Astrocyte (in vitro differentiated cells and primary cell): ENCODE results near the gene NAT9. TPM values are rescaled to one million over a fixed set of nuclear protein-coding genes. Genes with fewer than 3 reads are reported as not detected.
A peak's percentile ranks its signal among the peaks of the same experiment; 100 is the strongest.

Experiments used
- DNase-seq: peaks from one replicate; pipeline ENCODE4 v3.0.0-alpha.2; 2010; ENCODE audit warnings: low read depth
- FAIRE-seq: peaks from 2 replicates; lab custom pipeline; 2011; peaks lifted over from hg19 to GRCh38; lab: Jason Lieb, UNC
- H2AFZ ChIP-seq: 2 replicates; pipeline ENCODE4 v1.6.0; 2012; ENCODE audit warnings: low read depth, low read length, inconsistent platforms
- H3K27ac ChIP-seq: 2 replicates; pipeline ENCODE4 v1.5.1; 2011; ENCODE audit warnings: low read depth, low read length, inconsistent platforms
- H3K27me3 ChIP-seq: 2 replicates; pipeline ENCODE4 v1.6.0; 2011; ENCODE audit warnings: low read length, inconsistent platforms; ENCODE audit not compliant: insufficient read depth
- H3K36me3 ChIP-seq: 2 replicates; pipeline ENCODE4 v1.5.1; 2011; ENCODE audit warnings: low read length, inconsistent platforms; ENCODE audit not compliant: insufficient read depth
- H3K4me1 ChIP-seq: 2 replicates; pipeline ENCODE4 v1.5.1; 2011; ENCODE audit warnings: low read length, inconsistent platforms; ENCODE audit not compliant: insufficient read depth
- H3K4me2 ChIP-seq: 2 replicates; pipeline ENCODE4 v1.6.0; 2012; ENCODE audit warnings: low read length, inconsistent platforms
- H3K4me3 ChIP-seq: 2 replicates; pipeline ENCODE4 v1.5.1; 2011; ENCODE audit warnings: low read depth, mild to moderate bottlenecking, low read length, inconsistent platforms; ENCODE audit not compliant: insufficient read depth
- H3K79me2 ChIP-seq: 2 replicates; pipeline ENCODE4 v1.6.0; 2012; ENCODE audit warnings: mild to moderate bottlenecking, low read length, inconsistent platforms; ENCODE audit not compliant: insufficient read depth
- H3K9ac ChIP-seq: 2 replicates; pipeline ENCODE4 v1.6.0; 2012; ENCODE audit warnings: mild to moderate bottlenecking, low read length, inconsistent platforms
- H3K9me3 ChIP-seq: 2 replicates; pipeline ENCODE4 v1.5.1; 2012; ENCODE audit warnings: low read depth, mild to moderate bottlenecking, low read length, inconsistent platforms; ENCODE audit not compliant: insufficient read depth
- H4K20me1 ChIP-seq: 2 replicates; pipeline ENCODE4 v1.6.0; 2012; ENCODE audit warnings: low read length, inconsistent platforms; ENCODE audit not compliant: insufficient read depth
- H3K27ac Mint-ChIP-seq: one replicate; pipeline ENCODE4 v1.8.0; 2021; ENCODE audit warnings: mild to moderate bottlenecking, mixed read lengths; ENCODE audit not compliant: unreplicated experiment
- H3K27me3 Mint-ChIP-seq: one replicate; pipeline ENCODE4 v1.8.0; 2021; ENCODE audit warnings: low read depth, mixed read lengths; ENCODE audit not compliant: unreplicated experiment
- H3K36me3 Mint-ChIP-seq: one replicate; pipeline ENCODE4 v1.8.0; 2021; ENCODE audit warnings: low read depth, mixed read lengths; ENCODE audit not compliant: unreplicated experiment
- H3K4me1 Mint-ChIP-seq: one replicate; pipeline ENCODE4 v1.8.0; 2021; ENCODE audit warnings: low read depth, mixed read lengths; ENCODE audit not compliant: unreplicated experiment
- H3K4me3 Mint-ChIP-seq: one replicate; pipeline ENCODE4 v1.8.0; 2021; ENCODE audit warnings: mild to moderate bottlenecking, moderate library complexity, mixed read lengths; ENCODE audit not compliant: unreplicated experiment
- H3K9me3 Mint-ChIP-seq: one replicate; pipeline ENCODE4 v1.8.0; 2021; ENCODE audit warnings: mild to moderate bottlenecking, mixed read lengths; ENCODE audit not compliant: unreplicated experiment
- CTCF ChIP-seq: IDR thresholded peaks from 2 replicates; pipeline ENCODE4 v1.5.1; 2011; ENCODE audit warnings: low read depth, mild to moderate bottlenecking, inconsistent platforms, low read length, moderate library complexity; ENCODE audit not compliant: insufficient read depth
- EZH2 ChIP-seq: IDR thresholded peaks from 2 replicates; pipeline ENCODE4 v1.6.1; 2012; ENCODE audit warnings: mild to moderate bottlenecking, low read length, inconsistent platforms; ENCODE audit not compliant: insufficient read depth
- total RNA-seq: library from RNA; stranded (reverse); gene quantifications from 2 replicates; pipeline ENCODE4 v1.2.1, GENCODE V29; 2021

The NAT9 gene
- total RNA-seq, 1 donor from 2014 or later, result 58.4 TPM

DNA sequence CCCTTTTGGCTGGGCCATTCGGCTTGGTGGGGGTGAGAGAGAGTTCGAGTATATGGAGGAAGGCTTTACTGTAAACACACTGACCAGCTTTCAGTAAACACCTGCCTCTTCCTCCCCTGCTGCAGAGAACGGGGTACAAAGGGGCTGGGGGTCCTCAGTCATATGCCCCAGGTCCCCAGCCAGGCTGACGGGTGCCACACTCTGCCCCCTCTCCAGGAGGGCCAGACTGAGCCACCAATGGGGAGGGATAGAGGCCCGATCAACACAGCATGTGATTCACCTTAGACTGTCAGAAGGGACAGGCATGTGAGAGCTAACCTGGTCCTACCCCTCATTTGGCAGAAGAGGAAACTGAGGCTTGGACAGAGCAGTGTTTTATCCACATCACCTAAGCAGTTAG lies 14.7 kb downstream of the NAT9 start:
- H2AFZ ChIP-seq, result no peak overlapping the region
- Mint-ChIP-seq H3K4me3 (no peak overlapping the region), H3K27me3 (no peaks in the 10 kb centered on the region), H3K9me3 (no peaks in the 10 kb centered on the region), H3K4me1 (peaks cover 26% of the 10 kb centered on the region), H3K36me3 (no peaks in the 10 kb centered on the region), H3K27ac (no peak overlapping the region)
- DNase-seq (no peak), FAIRE-seq (no peak)
- no peaks in the 10 kb centered on the region for H3K79me2 ChIP-seq
- peaks cover 16% of the 10 kb centered on the region for H3K4me1 ChIP-seq
- H4K20me1 ChIP-seq, result peaks cover 35% of the 10 kb centered on the region
- TF ChIP-seq CTCF (no peak), EZH2 (no peak)
- H3K27me3 ChIP-seq, result no peaks in the 10 kb centered on the region
- no peak overlapping the region for H3K9ac ChIP-seq
- no peak overlapping the region for H3K27ac ChIP-seq
- H3K36me3 ChIP-seq, result no peaks in the 10 kb centered on the region
- no peaks in the 10 kb centered on the region for H3K9me3 ChIP-seq
- H3K4me2 ChIP-seq, result no peak overlapping the region
- H3K4me3 ChIP-seq, result no peak overlapping the region

DNA sequence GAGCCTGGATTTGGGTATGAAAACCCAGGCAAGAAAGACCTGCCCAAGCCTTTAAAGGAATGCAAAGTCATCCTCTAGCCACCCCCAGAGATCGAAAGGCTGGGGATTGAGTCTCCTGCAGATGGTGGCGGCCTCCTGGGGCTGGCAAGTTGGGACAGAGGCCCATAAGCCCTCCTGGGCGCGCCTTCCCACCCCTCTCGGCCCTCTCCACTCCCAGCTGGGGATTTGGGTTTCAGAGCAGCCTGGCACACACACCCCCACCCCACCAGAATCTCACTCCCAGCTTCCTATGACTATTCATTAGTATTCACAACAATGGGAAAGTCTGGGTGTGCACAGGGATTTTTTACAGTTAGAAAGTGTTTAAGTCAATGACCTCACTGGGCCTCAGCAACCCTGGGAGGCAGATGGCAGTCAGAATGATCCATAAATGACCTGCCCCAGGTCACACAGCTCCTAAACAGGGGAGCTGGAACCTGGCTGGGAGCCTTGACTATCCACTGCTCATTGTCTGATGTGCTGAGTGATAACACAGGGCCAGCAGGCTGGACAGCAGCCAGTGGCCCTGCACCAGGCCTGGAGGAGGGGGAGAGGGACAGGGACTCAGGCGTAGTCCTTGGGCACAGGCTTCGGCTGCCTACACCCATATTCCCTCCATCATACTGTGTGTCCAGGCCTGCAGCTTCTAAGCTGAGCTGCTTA lies 15.6 kb downstream of the NAT9 start:
- Histone ChIP-seq H3K27ac (no peak overlapping the region), H3K4me1 (peaks cover 16% of the 10 kb centered on the region), H3K79me2 (no peaks in the 10 kb centered on the region), H3K4me2 (no peak overlapping the region), H3K9me3 (no peaks in the 10 kb centered on the region), H4K20me1 (peaks cover 36% of the 10 kb centered on the region), H3K36me3 (no peaks in the 10 kb centered on the region), H3K9ac (peak overlapping the region; percentile 6), H3K4me3 (no peak overlapping the region), H3K27me3 (no peaks in the 10 kb centered on the region), H2AFZ (no peak overlapping the region)
- no peak for FAIRE-seq
- Mint-ChIP-seq H3K36me3 (no peaks in the 10 kb centered on the region), H3K27me3 (no peaks in the 10 kb centered on the region), H3K4me1 (peaks cover 26% of the 10 kb centered on the region), H3K27ac (peak overlapping the region; percentile 66), H3K4me3 (no peak overlapping the region), H3K9me3 (no peaks in the 10 kb centered on the region)
- no peak for TF ChIP-seq CTCF
- no peak for TF ChIP-seq EZH2
- DNase-seq, result no peak

DNA sequence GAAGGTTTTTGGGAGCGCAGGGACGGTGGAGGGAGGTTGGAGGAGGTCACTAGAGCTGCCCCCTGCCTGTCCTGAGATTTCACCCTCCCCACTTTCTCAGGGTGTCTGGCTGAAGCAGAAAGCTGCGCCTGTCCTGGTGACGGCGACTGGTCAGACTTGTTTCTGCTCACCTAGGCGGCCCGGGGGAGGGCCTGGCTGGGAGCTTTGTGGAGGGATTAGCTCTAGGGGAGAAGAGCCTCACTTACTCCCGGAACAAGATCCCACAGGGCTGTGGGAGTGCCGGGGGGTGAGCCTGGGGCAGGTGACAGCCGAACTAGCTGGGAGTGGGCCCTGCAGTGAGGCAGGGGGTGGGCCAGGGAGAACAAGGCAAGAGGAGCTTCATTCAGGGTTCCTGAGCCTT lies 16.2 kb downstream of the NAT9 start:
- Histone ChIP-seq H3K79me2 (peaks cover under 1% of the 10 kb centered on the region), H3K9me3 (no peaks in the 10 kb centered on the region), H4K20me1 (peaks cover 42% of the 10 kb centered on the region), H2AFZ (no peak overlapping the region), H3K27ac (no peak overlapping the region), H3K4me1 (peaks cover 16% of the 10 kb centered on the region), H3K9ac (peak overlapping the region; percentile 6), H3K27me3 (no peaks in the 10 kb centered on the region), H3K4me2 (no peak overlapping the region), H3K36me3 (no peaks in the 10 kb centered on the region), H3K4me3 (no peak overlapping the region)
- DNase-seq (no peak), FAIRE-seq (no peak)
- Mint-ChIP-seq H3K4me3 (no peak overlapping the region), H3K27ac (peak overlapping the region; percentile 62), H3K4me1 (peaks cover 26% of the 10 kb centered on the region), H3K27me3 (no peaks in the 10 kb centered on the region), H3K9me3 (no peaks in the 10 kb centered on the region), H3K36me3 (no peaks in the 10 kb centered on the region)
- no peak for TF ChIP-seq CTCF
- no peak for TF ChIP-seq EZH2
